HEK293 (cell line): ENCODE results near the gene ASCL5.

ENCODE experiments used
- GLIS1 ChIP-seq: fragments of 450-650 bp; formaldehyde crosslinking; IDR thresholded peaks from 2 replicates; pipeline ENCODE4 v1.5.1; 2016; ENCODE audit warnings: missing biosample characterization, missing genetic modification characterization
- PRDM1 ChIP-seq: fragments of 450-650 bp; formaldehyde crosslinking; IDR thresholded peaks from 2 replicates; pipeline ENCODE4; 2016; ENCODE audit warnings: missing biosample characterization, missing genetic modification characterization
- SALL2 ChIP-seq: fragments of 450-650 bp; formaldehyde crosslinking; IDR thresholded peaks from 2 replicates; pipeline ENCODE4 v1.5.0; 2017; ENCODE audit warnings: missing biosample characterization, mild to moderate bottlenecking, missing genetic modification characterization, borderline replicate concordance
- YY1 ChIP-seq: fragments of 450-650 bp; formaldehyde crosslinking; IDR thresholded peaks from 2 replicates; pipeline ENCODE4 v1.5.1; 2018; ENCODE audit warnings: missing biosample characterization, missing genetic modification characterization
- ZBTB8A ChIP-seq: fragments of 450-650 bp; formaldehyde crosslinking; IDR thresholded peaks from 2 replicates; pipeline ENCODE4 v1.5.1; 2016; ENCODE audit warnings: missing biosample characterization, missing genetic modification characterization
- ZFP41 ChIP-seq: fragments of 450-650 bp; formaldehyde crosslinking; IDR thresholded peaks from 2 replicates; pipeline ENCODE4 v1.5.1; 2016; ENCODE audit warnings: missing biosample characterization, missing genetic modification characterization, borderline replicate concordance
- ZNF561 ChIP-seq: fragments of 450-650 bp; IDR thresholded peaks from 2 replicates; pipeline ENCODE4 v1.5.1; 2018; ENCODE audit warnings: missing biosample characterization, missing genetic modification characterization, borderline replicate concordance
- ZNF677 ChIP-seq: fragments of 450-650 bp; IDR thresholded peaks from 2 replicates; pipeline ENCODE4 v1.5.0; 2018; ENCODE audit warnings: missing biosample characterization, mild to moderate bottlenecking, missing genetic modification characterization, moderate library complexity
- TF ChIP-seq, protein P1 (sequence below): fragments of 450-650 bp; formaldehyde crosslinking; IDR thresholded peaks from 2 replicates; pipeline ENCODE4 v1.5.1; 2016; ENCODE audit warnings: missing biosample characterization, missing genetic modification characterization
- TF ChIP-seq, protein P2 (sequence below): sonication (generic); formaldehyde crosslinking; IDR thresholded peaks from 2 replicates; pipeline ENCODE4 v1.8.1; 2022; ENCODE audit warnings: mild to moderate bottlenecking, moderate library complexity, missing genetic modification reagents
- TF ChIP-seq, protein P3 (sequence below): fragments of 450-650 bp; formaldehyde crosslinking; IDR thresholded peaks from 2 replicates; pipeline ENCODE4 v1.5.1; 2017; ENCODE audit warnings: missing biosample characterization, mild to moderate bottlenecking, missing genetic modification characterization, moderate library complexity
- TF ChIP-seq, protein P4 (sequence below): fragments of 450-650 bp; formaldehyde crosslinking; IDR thresholded peaks from 2 replicates; pipeline ENCODE4 v1.5.1; 2016; ENCODE audit warnings: missing biosample characterization, missing genetic modification characterization

DNA sequence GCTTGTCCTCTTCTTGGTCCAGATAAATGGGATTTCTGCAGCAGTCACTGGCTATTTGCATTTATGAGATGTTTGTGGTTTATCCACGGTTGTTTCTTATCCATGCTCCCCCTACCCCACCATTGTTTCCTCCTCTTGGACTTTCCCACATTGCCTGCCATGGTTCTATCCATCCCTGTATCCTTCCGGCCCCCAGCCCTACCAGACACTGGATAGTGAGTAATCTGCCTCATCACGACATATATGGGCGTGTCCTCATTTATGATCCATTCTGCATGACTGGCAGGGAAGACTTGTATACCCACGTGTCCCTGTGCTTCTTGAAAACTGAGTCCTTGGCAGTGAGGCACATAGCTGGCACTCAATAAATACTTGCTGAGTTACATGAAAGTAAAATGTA, 54.8 kb downstream of the ASCL5 start:
- TF ChIP-seq, protein P1, sequence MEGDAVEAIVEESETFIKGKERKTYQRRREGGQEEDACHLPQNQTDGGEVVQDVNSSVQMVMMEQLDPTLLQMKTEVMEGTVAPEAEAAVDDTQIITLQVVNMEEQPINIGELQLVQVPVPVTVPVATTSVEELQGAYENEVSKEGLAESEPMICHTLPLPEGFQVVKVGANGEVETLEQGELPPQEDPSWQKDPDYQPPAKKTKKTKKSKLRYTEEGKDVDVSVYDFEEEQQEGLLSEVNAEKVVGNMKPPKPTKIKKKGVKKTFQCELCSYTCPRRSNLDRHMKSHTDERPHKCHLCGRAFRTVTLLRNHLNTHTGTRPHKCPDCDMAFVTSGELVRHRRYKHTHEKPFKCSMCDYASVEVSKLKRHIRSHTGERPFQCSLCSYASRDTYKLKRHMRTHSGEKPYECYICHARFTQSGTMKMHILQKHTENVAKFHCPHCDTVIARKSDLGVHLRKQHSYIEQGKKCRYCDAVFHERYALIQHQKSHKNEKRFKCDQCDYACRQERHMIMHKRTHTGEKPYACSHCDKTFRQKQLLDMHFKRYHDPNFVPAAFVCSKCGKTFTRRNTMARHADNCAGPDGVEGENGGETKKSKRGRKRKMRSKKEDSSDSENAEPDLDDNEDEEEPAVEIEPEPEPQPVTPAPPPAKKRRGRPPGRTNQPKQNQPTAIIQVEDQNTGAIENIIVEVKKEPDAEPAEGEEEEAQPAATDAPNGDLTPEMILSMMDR: no peak
- no peak for TF ChIP-seq PRDM1 (tag by site-specific recombination)
- TF ChIP-seq, protein P2, sequence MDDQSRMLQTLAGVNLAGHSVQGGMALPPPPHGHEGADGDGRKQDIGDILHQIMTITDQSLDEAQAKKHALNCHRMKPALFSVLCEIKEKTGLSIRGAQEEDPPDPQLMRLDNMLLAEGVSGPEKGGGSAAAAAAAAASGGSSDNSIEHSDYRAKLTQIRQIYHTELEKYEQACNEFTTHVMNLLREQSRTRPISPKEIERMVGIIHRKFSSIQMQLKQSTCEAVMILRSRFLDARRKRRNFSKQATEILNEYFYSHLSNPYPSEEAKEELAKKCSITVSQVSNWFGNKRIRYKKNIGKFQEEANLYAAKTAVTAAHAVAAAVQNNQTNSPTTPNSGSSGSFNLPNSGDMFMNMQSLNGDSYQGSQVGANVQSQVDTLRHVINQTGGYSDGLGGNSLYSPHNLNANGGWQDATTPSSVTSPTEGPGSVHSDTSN (CRISPR knock-in tag): no peak
- TF ChIP-seq ZFP41 (tag by site-specific recombination): no peak
- no peak for TF ChIP-seq SALL2
- no peak for TF ChIP-seq ZNF561 (tag by site-specific recombination)
- TF ChIP-seq, protein P3, sequence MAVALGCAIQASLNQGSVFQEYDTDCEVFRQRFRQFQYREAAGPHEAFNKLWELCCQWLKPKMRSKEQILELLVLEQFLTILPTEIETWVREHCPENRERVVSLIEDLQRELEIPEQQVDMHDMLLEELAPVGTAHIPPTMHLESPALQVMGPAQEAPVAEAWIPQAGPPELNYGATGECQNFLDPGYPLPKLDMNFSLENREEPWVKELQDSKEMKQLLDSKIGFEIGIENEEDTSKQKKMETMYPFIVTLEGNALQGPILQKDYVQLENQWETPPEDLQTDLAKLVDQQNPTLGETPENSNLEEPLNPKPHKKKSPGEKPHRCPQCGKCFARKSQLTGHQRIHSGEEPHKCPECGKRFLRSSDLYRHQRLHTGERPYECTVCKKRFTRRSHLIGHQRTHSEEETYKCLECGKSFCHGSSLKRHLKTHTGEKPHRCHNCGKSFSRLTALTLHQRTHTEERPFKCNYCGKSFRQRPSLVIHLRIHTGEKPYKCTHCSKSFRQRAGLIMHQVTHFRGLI (tag by site-specific recombination): no peak
- no peak for TF ChIP-seq ZNF677 (tag by site-specific recombination)
- TF ChIP-seq, protein P4, sequence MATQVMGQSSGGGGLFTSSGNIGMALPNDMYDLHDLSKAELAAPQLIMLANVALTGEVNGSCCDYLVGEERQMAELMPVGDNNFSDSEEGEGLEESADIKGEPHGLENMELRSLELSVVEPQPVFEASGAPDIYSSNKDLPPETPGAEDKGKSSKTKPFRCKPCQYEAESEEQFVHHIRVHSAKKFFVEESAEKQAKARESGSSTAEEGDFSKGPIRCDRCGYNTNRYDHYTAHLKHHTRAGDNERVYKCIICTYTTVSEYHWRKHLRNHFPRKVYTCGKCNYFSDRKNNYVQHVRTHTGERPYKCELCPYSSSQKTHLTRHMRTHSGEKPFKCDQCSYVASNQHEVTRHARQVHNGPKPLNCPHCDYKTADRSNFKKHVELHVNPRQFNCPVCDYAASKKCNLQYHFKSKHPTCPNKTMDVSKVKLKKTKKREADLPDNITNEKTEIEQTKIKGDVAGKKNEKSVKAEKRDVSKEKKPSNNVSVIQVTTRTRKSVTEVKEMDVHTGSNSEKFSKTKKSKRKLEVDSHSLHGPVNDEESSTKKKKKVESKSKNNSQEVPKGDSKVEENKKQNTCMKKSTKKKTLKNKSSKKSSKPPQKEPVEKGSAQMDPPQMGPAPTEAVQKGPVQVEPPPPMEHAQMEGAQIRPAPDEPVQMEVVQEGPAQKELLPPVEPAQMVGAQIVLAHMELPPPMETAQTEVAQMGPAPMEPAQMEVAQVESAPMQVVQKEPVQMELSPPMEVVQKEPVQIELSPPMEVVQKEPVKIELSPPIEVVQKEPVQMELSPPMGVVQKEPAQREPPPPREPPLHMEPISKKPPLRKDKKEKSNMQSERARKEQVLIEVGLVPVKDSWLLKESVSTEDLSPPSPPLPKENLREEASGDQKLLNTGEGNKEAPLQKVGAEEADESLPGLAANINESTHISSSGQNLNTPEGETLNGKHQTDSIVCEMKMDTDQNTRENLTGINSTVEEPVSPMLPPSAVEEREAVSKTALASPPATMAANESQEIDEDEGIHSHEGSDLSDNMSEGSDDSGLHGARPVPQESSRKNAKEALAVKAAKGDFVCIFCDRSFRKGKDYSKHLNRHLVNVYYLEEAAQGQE (tag by site-specific recombination): no peak
- no peak for TF ChIP-seq YY1 (tag by site-specific recombination)
- no peak for TF ChIP-seq GLIS1 (tag by site-specific recombination)
- no peak for TF ChIP-seq ZBTB8A (tag by site-specific recombination)
